OCI-LY7 (cell line): Measurements from ENCODE around the gene SLC7A7. TPM values are rescaled to one million over a fixed set of nuclear protein-coding genes. Genes with fewer than 3 reads are reported as not detected.

ENCODE experiments used
- BruUV-seq: library from RNA; stranded (reverse); fragments of 400-500 nt; replicated peaks from 2 replicates; lab custom pipeline; 2021; lab: Mats Ljungman, UMichigan
- CTCF ChIA-PET: fragments of 300-600 bp; sonication (Branson Sonifier 250); formaldehyde crosslinking; loops from one replicate; lab custom pipeline; 2022; ENCODE audit warnings: antibody characterized with exemption; ENCODE audit not compliant: unreplicated experiment; lab: Charles Lee
- POLR2A ChIA-PET: fragments of 300-600 bp; sonication (Branson Sonifier 250); formaldehyde crosslinking; loops from one replicate; lab custom pipeline; 2022; ENCODE audit warnings: antibody characterized with exemption; lab: Charles Lee
- DNase-seq: peaks from one replicate; pipeline ENCODE4 v3.0.0-alpha.2; 2015; ENCODE audit warnings: low spot score
- H2AFZ ChIP-seq: fragments of 200-600 bp; sonication (generic), shearing (Covaris generic); 2 replicates; pipeline ENCODE4 v1.6.1; 2014; ENCODE audit warnings: mild to moderate bottlenecking, antibody characterized with exemption, low read length, moderate library complexity
- H3K27ac ChIP-seq: fragments of 200-600 bp; sonication (generic); 2 replicates; pipeline ENCODE4 v1.5.1; 2014; ENCODE audit warnings: mixed run types, low read depth, mild to moderate bottlenecking, moderate library complexity, low read length, inconsistent platforms; ENCODE audit not compliant: poor library complexity, severe bottlenecking
- H3K36me3 ChIP-seq: fragments of 200-600 bp; sonication (generic); 2 replicates; pipeline ENCODE4 v1.6.1; 2014; ENCODE audit warnings: mild to moderate bottlenecking, antibody characterized with exemption, low read length, moderate library complexity, mixed read lengths; ENCODE audit not compliant: insufficient read depth
- H3K4me1 ChIP-seq: fragments of 200-600 bp; sonication (generic); 2 replicates; pipeline ENCODE4 v1.5.1; 2014; ENCODE audit warnings: mild to moderate bottlenecking, low read length; ENCODE audit not compliant: insufficient read depth, poor library complexity, severe bottlenecking
- H3K4me2 ChIP-seq: fragments of 200-600 bp; sonication (generic); 2 replicates; pipeline ENCODE4 v1.6.1; 2014; ENCODE audit warnings: mild to moderate bottlenecking, low read length
- H3K4me3 ChIP-seq: fragments of 200-600 bp; sonication (generic); 2 replicates; pipeline ENCODE4 v1.5.1; 2014; ENCODE audit warnings: mild to moderate bottlenecking, low read depth, low read length; ENCODE audit not compliant: poor library complexity, severe bottlenecking
- H3K79me2 ChIP-seq: fragments of 200-600 bp; sonication (generic); 2 replicates; pipeline ENCODE4 v1.6.1; 2016; ENCODE audit warnings: low read depth, mild to moderate bottlenecking, low read length, moderate library complexity, mixed read lengths; ENCODE audit not compliant: insufficient read depth
- H3K9me2 ChIP-seq: fragments of 200-600 bp; sonication (generic); 2 replicates; pipeline ENCODE4 v1.6.1; 2016; ENCODE audit warnings: mild to moderate bottlenecking, low read length, mixed read lengths; ENCODE audit not compliant: insufficient read depth
- H3K9me3 ChIP-seq: fragments of 200-600 bp; sonication (generic); 2 replicates; pipeline ENCODE4 v1.6.1; 2014; ENCODE audit warnings: mild to moderate bottlenecking, mixed run types, low read length, mixed read lengths
- H4K20me1 ChIP-seq: fragments of 200-600 bp; sonication (generic); 2 replicates; pipeline ENCODE4 v1.6.1; 2014; ENCODE audit warnings: mild to moderate bottlenecking, antibody characterized with exemption, low read length, moderate library complexity, mixed read lengths; ENCODE audit not compliant: insufficient read depth
- EZH2phosphoT487 ChIP-seq: fragments of 200-600 bp; sonication (generic); IDR thresholded peaks from 2 replicates; pipeline ENCODE4 v1.6.1; 2018; ENCODE audit warnings: low read depth, borderline replicate concordance, mild to moderate bottlenecking, mixed run types, antibody characterized with exemption, low read length, moderate library complexity, mixed read lengths
- intact Hi-C: fragments of 100-400 bp; cut with micrococcal nuclease; formaldehyde crosslinking; loops from one replicate; pipeline ENCODE4 v1.10.0; 2022; ENCODE audit not compliant: unreplicated experiment
- total RNA-seq, 2 experiments: library from RNA; depleted of rRNA in 1 of 2; stranded (reverse); fragments of >200 nt in 1 of 2; shearing (Covaris generic) in 1 of 2; gene quantifications; 2 replicates each; pipeline ENCODE4 v1.2.3, GENCODE V29; 2014 to 2022
- TF ChIP-seq, protein P1 (sequence below): fragments of 200-600 bp; sonication (generic); conservative IDR thresholded peaks from 2 replicates; pipeline ENCODE4 v1.5.1; 2014; ENCODE audit warnings: mild to moderate bottlenecking, antibody characterized with exemption, low read length, moderate library complexity, mixed read lengths

SLC7A7 gene
- total RNA-seq, 2 experiments from 2014 or later: 30.6 to 59.2 TPM

DNA sequence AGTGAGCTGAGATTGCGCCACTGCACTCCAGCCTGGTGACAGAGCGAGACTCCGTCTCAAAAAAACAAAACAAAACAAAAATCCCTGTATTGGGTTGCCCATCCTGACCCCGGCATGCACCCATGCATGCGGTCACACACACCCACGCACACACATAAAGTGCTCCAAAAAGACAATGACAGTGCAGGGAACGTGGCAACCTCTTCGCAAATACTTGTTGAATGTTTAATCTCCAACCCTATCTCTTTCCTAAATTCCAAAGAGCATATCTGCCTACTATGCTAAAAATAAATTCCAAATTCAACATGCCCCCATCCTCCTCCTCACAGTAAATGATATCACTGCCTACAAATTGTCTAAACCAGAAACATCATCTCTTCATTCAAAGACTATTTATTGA lies 13.5 kb downstream of the SLC7A7 start:
- POLR2A ChIA-PET: interaction anchor here (0.5 to 1.1 kb wide), 5 partner anchors 7 to 99 kb away, joined by 3 read pairs; no protein-coding TSS in a partner anchor
- intact Hi-C loops: no loop called here
- CTCF ChIA-PET: interaction anchor here (1.2 kb wide), 1 partner anchor 71 kb away, joined by 3 read pairs; no protein-coding TSS in a partner anchor
- H3K27ac ChIP-seq: no peak overlapping the region
- H3K4me1 ChIP-seq: peaks cover 92% of the 10 kb centered on the region
- no peaks in the 10 kb centered on the region for H3K9me3 ChIP-seq
- BruUV-seq: no TSS peak
- no peak overlapping the region for H3K4me3 ChIP-seq
- TF ChIP-seq EZH2phosphoT487: no peak
- TF ChIP-seq, protein P1, sequence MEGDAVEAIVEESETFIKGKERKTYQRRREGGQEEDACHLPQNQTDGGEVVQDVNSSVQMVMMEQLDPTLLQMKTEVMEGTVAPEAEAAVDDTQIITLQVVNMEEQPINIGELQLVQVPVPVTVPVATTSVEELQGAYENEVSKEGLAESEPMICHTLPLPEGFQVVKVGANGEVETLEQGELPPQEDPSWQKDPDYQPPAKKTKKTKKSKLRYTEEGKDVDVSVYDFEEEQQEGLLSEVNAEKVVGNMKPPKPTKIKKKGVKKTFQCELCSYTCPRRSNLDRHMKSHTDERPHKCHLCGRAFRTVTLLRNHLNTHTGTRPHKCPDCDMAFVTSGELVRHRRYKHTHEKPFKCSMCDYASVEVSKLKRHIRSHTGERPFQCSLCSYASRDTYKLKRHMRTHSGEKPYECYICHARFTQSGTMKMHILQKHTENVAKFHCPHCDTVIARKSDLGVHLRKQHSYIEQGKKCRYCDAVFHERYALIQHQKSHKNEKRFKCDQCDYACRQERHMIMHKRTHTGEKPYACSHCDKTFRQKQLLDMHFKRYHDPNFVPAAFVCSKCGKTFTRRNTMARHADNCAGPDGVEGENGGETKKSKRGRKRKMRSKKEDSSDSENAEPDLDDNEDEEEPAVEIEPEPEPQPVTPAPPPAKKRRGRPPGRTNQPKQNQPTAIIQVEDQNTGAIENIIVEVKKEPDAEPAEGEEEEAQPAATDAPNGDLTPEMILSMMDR: no peak
- H4K20me1 ChIP-seq: no peaks in the 10 kb centered on the region
- H3K9me2 ChIP-seq: no peaks in the 10 kb centered on the region
- H2AFZ ChIP-seq: no peak overlapping the region
- peaks cover 79% of the 10 kb centered on the region for H3K79me2 ChIP-seq
- no peak overlapping the region for H3K4me2 ChIP-seq
- H3K36me3 ChIP-seq: peaks cover 44% of the 10 kb centered on the region
- DNase-seq: no peak

DNA sequence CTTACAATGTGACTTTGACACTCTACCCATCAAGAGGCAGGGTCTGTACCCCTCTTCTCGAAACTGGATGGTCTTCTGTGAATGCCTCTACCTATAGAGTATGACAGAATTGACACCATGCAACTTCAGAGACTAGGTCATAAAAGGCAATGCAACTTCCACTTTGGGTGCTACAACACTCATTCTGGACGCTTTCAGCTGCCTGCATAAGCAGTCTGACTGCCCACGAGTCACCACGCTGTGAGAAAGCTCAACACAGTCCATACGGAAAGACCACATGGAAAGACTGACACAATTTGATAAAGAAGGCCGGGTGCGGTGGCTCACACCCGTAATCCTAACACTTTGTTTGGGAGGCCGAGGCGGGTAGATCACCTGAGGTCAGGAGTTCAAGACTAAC lies 14.9 kb downstream of the SLC7A7 start:
- Histone ChIP-seq H3K27ac (peak overlapping the region; percentile 12), H3K9me3 (no peaks in the 10 kb centered on the region), H3K36me3 (peaks cover 55% of the 10 kb centered on the region), H3K79me2 (peaks cover 82% of the 10 kb centered on the region), H2AFZ (no peak overlapping the region), H3K9me2 (no peaks in the 10 kb centered on the region), H3K4me1 (peaks cover 98% of the 10 kb centered on the region), H3K4me2 (no peak overlapping the region), H4K20me1 (no peaks in the 10 kb centered on the region), H3K4me3 (no peak overlapping the region)
- ChIA-PET POLR2A (interaction anchor here (0.7 to 1.0 kb wide), 3 partner anchors 9 to 12 kb away, joined by 3 read pairs; no protein-coding TSS in a partner anchor), CTCF (no interaction called here)
- no peak for TF ChIP-seq EZH2phosphoT487
- TF ChIP-seq, protein P1: no peak
- no TSS peak for BruUV-seq
- DNase-seq: no peak
- intact Hi-C loops: no loop called here

DNA sequence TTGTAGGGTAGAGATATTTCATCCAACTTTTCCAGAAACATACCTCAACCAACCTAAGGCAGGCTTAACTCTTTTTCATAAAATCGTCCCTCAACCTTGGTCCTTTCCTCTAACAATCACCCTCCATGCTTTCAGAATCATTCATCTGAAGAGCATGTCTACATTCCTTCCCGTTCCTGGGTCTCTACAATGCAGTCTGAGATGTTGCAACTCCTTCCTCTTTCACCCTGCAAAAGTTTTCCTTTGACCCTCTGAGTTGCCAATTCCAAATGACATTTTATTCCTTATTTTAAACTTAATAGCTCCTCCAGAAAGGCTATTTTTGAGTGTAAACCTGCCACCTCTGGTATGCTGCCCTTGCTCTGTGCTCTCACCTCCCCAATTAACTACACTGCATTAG lies 16.7 kb downstream of the SLC7A7 start:
- Histone ChIP-seq H3K4me1 (peaks cover 98% of the 10 kb centered on the region), H3K4me3 (peak overlapping the region; percentile 6), H3K27ac (peak overlapping the region; percentile 58), H4K20me1 (no peaks in the 10 kb centered on the region), H3K9me3 (no peaks in the 10 kb centered on the region), H3K79me2 (peaks cover 74% of the 10 kb centered on the region), H3K4me2 (peak overlapping the region; percentile 63), H2AFZ (peak overlapping the region; percentile 1; the same call in 1 of the 2 replicates), H3K9me2 (no peaks in the 10 kb centered on the region), H3K36me3 (peaks cover 58% of the 10 kb centered on the region)
- TF ChIP-seq, protein P1: no peak
- no peak for TF ChIP-seq EZH2phosphoT487
- POLR2A ChIA-PET: interaction anchor here (0.6 to 2.9 kb wide), 5 partner anchors 8 to 20 kb away, joined by 3 to 14 read pairs (median 4); no protein-coding TSS in a partner anchor
- DNase-seq: no peak
- intact Hi-C loops: no loop called here
- no TSS peak for BruUV-seq
- CTCF ChIA-PET: no interaction called here
